ENCODE results near the gene JAM3. TPM values are rescaled to one million over a fixed set of nuclear protein-coding genes. Genes with fewer than 3 reads are reported as not detected.
"Not testable (repeated sequence)": the region's sequence is repeated elsewhere in the genome, so short reads cannot be mapped to it uniquely, and the experiment has no call there.

The JAM3 gene
- polyA plus RNA-seq, 1 donor = 121 TPM

GRCh38 chr11:134110252-134110815 is 41.5 kb downstream of the JAM3 start:
- DNase-seq = no peak

GRCh38 chr11:134113787-134114186 is 44.9 kb downstream of the JAM3 start:
- not testable (repeated sequence) for DNase-seq

- DNase-seq = no peak
These were observed 47.3 kb downstream of the JAM3 start for GRCh38 chr11:134116210-134116609.

- no peak for DNase-seq
These were observed 49.1 kb downstream of the JAM3 start for GRCh38 chr11:134118006-134118405.

- no peak for DNase-seq
These were observed 50.2 kb downstream of the JAM3 start for GRCh38 chr11:134119094-134119493.

GRCh38 chr11:134120143-134120850 is 51.4 kb downstream of the JAM3 start:
- peak; percentile 91 for DNase-seq

GRCh38 chr11:134120921-134121526 is 52.2 kb downstream of the JAM3 start:
- DNase-seq = peak; percentile 80

DNA sequence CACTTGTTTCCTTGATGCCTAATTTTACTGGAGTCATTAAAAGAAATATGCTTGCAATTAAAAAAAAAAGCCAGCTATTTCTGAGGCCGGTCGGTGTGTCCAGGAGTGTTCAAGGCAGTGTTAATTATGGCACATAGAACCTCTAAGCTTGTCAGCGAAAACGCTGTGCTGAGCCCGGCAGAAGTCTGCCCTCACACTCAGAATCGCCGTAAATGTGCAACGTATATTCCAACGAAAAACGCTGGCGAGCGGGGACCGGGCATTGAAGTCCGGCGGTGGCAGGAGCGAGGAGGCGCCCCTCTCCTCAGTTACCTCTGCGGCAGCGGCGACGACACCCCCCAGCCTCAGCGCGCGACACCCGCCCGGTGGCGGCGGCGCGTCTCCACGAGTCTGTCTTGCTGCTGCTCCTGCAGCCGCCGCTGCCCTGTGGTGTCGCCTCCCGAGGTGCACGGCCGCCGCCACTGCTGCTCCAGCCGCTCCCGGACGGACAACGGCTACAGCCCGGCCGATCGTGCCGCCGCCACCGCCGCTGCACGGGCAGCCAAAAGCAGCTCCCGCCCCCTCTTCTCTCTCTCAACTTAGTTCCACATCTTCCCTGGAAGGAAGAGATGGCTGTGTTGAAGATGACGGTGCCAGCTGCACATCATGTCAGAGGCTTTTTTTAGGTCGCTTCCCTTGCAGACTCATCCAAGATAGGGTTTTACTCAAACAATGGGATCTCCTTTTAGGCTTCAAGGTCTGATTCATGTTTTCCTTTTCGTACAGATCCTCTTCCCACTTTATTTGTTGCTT is 56.0 kb downstream of the JAM3 start:
- DNase-seq = peak; percentile 50

- no peak for DNase-seq
These were observed 56.6 kb downstream of the JAM3 start for GRCh38 chr11:134125507-134125906.

- no peak for DNase-seq
These were observed 57.4 kb downstream of the JAM3 start for GRCh38 chr11:134126217-134126822.

DNA sequence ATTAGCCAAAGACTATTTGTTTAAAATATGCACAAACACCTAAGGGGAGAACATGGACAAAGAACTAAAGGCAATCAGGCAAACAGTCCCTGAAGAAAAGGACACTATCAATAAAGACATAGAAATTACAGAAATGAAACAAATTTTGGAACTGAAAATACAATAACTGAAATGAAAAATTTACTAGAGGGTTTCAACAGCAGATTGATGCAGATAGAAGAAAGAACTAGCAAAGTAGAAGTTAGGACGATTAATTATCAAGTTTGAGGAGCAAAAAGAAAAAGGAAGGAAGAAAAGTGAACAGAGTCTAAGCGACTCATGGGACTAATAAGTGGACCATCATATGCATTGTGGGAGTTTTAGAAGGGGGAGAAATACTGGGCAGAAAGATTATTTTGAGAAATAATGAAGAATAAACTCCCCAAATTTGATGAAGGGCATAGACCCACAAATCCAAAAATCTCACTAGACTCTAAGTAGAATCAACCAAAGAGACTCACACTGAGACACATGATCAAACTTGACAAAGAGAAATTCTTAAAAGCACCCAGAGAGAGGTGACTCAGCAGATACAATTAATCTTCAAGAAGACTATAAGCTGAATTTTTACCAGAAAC is 62.9 kb downstream of the JAM3 start:
- no peak for DNase-seq

GRCh38 chr11:134132808-134133207 is 63.9 kb downstream of the JAM3 start:
- no peak for DNase-seq

DNA sequence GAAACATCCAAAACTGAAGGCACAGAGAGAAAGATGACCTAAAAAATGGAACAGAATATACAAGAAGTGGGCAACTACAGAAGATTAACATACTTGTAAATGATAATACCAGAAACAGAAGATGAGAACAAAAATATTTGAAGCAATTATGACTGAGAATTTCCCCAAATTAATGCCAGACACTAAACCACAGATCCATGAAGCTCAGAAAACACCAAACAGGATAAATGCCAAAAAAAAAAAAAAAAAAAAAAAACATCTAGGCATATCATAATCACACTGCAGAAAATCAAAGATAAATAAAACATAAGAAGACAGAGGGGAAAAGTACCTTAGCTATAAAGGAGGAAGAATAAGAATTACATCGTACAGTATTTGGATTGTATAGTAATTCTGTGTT is 65.3 kb downstream of the JAM3 start:
- no peak for DNase-seq

- no peak for DNase-seq
These were observed 69.5 kb downstream of the JAM3 start for GRCh38 chr11:134138376-134138775.

- DNase-seq = no peak
These were observed 70.5 kb downstream of the JAM3 start for GRCh38 chr11:134139303-134139872.

DNA sequence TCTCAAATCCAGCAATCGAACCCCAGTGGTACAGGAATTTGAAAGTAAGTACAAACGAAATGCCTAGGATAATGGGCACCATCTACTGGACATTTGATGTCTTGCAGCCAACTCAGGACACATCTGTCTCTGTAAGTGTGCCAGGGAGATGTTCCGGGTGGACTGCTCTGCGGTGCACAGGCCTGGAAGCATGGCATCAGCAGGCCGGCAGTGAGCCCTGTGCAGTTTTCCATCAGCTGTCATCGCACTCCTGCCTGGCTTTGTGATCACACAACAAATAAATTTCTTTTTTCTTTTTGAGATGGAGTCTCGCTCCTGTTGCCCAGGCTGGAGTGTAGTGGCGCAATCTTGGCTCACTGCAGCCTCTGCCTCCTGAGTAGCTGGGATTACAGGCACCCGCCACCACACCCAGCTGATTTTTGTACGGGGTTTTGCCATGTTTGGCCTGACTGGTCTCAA is 71.0 kb downstream of the JAM3 start:
- peak; percentile 81 for DNase-seq

- DNase-seq = no peak
These were observed 72.2 kb downstream of the JAM3 start for GRCh38 chr11:134140961-134141490.

DNA sequence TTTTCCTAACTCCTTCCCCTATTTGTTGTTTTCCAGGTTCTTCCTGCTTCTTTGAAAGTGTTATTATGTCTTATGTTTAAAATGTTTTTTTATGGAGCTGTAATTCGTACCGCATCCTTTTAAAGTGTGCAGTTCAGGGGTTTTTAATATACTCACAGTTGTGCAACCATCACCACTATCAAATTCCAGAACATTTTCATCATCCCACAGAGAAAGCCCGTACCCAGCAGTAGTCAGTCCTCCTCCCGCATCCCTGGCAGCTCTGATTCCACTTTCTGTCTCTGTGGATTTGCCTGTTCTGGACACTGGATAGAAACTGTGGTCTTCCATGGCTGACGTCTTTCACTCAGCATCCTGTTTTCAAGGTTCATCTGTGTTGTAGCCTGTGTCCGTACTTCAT is 73.7 kb downstream of the JAM3 start:
- DNase-seq = no peak

DNA sequence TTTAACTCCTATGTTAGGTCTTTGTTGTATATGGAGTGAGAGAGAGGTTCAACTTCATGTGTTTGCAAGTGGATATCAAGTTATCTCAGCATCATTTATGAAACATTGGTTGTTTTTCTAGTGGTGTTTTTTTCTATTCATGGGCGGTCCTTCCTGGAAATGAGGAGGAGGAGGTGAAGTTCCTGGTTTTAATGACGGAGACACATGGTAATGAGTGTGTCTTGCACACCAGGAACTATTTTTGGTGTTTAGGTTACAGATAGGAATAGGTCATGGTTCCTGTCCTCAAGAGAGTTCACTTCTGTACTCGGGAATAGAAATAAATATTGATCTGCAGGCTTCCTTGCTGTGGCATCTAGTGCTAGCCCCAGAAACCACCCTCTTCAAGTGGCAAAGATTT is 74.9 kb downstream of the JAM3 start:
- no peak for DNase-seq

DNA sequence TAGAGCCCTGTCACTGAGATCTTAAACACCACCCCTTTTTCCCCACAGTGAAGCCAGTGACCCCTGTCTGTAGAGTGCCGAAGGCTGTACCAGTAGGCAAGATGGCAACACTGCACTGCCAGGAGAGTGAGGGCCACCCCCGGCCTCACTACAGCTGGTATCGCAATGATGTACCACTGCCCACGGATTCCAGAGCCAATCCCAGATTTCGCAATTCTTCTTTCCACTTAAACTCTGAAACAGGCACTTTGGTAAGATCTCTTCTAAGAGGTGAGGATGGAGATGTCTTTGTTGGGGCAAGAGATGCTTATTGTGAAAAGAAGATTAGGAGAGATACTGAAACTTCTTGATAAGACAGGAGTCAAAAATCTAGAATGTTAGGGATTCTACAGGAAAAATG is 75.9 kb downstream of the JAM3 start:
- DNase-seq = no peak

DNA sequence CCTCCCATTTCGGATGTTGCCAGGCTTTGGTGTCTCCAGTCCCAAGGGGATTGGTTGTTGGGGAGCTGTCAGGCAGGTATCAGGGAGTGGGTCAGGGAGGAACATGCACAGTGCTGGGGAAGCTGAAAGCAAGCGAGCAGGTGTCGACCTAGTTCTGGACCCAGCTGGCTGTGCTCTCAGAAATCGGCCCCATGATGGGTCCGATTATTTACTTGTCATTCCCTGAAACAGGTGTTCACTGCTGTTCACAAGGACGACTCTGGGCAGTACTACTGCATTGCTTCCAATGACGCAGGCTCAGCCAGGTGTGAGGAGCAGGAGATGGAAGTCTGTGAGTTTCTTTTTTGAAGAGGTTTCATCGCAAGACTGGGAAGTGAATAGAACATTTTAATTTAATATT is 76.8 kb downstream of the JAM3 start:
- no peak for DNase-seq

DNA sequence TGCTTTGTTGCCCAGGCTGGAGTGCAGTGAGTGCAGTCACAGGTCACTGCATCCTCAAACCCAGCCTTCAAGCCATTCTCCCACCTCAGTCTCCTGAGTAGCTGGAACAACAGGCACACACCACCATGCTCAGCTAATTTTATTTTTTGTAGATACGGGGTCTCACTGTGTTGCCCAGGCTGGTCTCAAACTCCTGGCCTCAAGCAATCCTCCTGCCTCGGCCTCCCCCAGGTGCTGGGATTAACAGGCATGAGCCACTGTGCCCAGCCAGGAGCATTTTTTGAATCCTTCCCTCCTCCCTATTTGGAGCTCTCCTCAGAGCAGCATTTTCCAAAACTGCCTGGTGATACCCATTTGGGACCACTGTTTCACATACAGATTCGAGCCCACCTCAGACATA is 77.7 kb downstream of the JAM3 start:
- no peak for DNase-seq
